GM12878 (cell line): ENCODE data around the gene TTLL3. TPM values are rescaled to one million over a fixed set of nuclear protein-coding genes. Genes with fewer than 3 reads are reported as not detected.

Source experiments
- ATAC-seq: fragments of 200-7000 bp; cut with Tn5 transposase; 3 replicates; pipeline ENCODE4 v1.9.1; 2020; ENCODE audit warnings: mild to moderate bottlenecking, moderate library complexity
- BruUV-seq: library from RNA; stranded (reverse); fragments of 400-500 nt; replicated peaks from 2 replicates; lab custom pipeline; 2021; lab: Mats Ljungman, UMichigan
- CTCF ChIA-PET: fragments of 300-600 bp; sonication (Branson Sonifier 250); formaldehyde crosslinking; extraction: SDS; loops from one replicate; lab custom pipeline; 2021; ENCODE audit warnings: inconsistent platforms; lab: Yijun Ruan, JAX
- POLR2A ChIA-PET: fragments of 350-600 bp; formaldehyde crosslinking; extraction: SDS; loops from one replicate; lab custom pipeline; 2021; ENCODE audit warnings: inconsistent platforms; lab: Charles Lee
- RAD21 ChIA-PET: fragments of 300-600 bp; sonication (Branson Sonifier 250); formaldehyde crosslinking; loops from one replicate; lab custom pipeline; 2023; ENCODE audit warnings: antibody characterized with exemption; ENCODE audit not compliant: unreplicated experiment; lab: Charles Lee
- SMC1A ChIA-PET: fragments of 300-600 bp; sonication (Branson Sonifier 250); formaldehyde crosslinking; loops from one replicate; lab custom pipeline; 2023; ENCODE audit not compliant: unreplicated experiment, uncharacterized antibody; lab: Charles Lee
- DNase-seq: peaks from one replicate; pipeline ENCODE4 v3.0.0-alpha.2; 2011; ENCODE audit warnings: low read depth, low spot score
- FAIRE-seq: peaks from 3 replicates; lab custom pipeline; 2011; peaks lifted over from hg19 to GRCh38; lab: Jason Lieb, UNC
- H2AFZ ChIP-seq: 2 replicates; pipeline ENCODE4 v1.6.0; 2011; ENCODE audit warnings: low read depth, low read length, control low read depth; ENCODE audit not compliant: control insufficient read depth
- H3K27ac ChIP-seq: 2 replicates; pipeline ENCODE4 v1.5.1; 2011; ENCODE audit warnings: control low read depth; ENCODE audit not compliant: control insufficient read depth, insufficient read depth
- H3K27me3 ChIP-seq, 2 experiments: replicated peaks in 1 of 2; 2 replicates each; pipeline versions ENCODE4 v1.6.0 to v1.6.1; 2011; ENCODE audit warnings: low read length in 1 of 2; ENCODE audit not compliant: control insufficient read depth in 2 of 2, insufficient read depth in 2 of 2
- H3K36me3 ChIP-seq, 2 experiments: 2 replicates each; pipeline ENCODE4 v1.5.1; 2011; ENCODE audit warnings: low read length in 1 of 2; ENCODE audit not compliant: control insufficient read depth in 2 of 2, insufficient read depth in 2 of 2
- H3K4me1 ChIP-seq: 2 replicates; pipeline ENCODE4 v1.6.1; 2011; ENCODE audit warnings: mild to moderate bottlenecking, low read length, moderate library complexity, mixed read lengths; ENCODE audit not compliant: control insufficient read depth, insufficient read depth
- H3K4me2 ChIP-seq: 2 replicates; pipeline ENCODE4 v1.6.0; 2011; ENCODE audit warnings: control low read depth; ENCODE audit not compliant: control insufficient read depth, insufficient read depth
- H3K4me3 ChIP-seq: fragments of 200-600 bp; sonication (generic); 2 replicates; pipeline ENCODE4 v1.5.1; 2016
- H3K79me2 ChIP-seq: 2 replicates; pipeline ENCODE4 v1.6.0; 2011; ENCODE audit warnings: low read length; ENCODE audit not compliant: control insufficient read depth, insufficient read depth
- H3K9ac ChIP-seq: 2 replicates; pipeline ENCODE4 v1.8.0; 2011; ENCODE audit warnings: low read length, control low read depth, mixed read lengths; ENCODE audit not compliant: control insufficient read depth, insufficient read depth
- H3K9me3 ChIP-seq: replicated peaks from 3 replicates; pipeline ENCODE4 v1.5.1; 2011; ENCODE audit warnings: mild to moderate bottlenecking, low read length; ENCODE audit not compliant: control insufficient read depth, insufficient read depth
- H4K20me1 ChIP-seq: 2 replicates; pipeline ENCODE4 v1.6.0; 2011; ENCODE audit not compliant: control insufficient read depth, insufficient read depth
- BCL11A ChIP-seq: IDR thresholded peaks from 2 replicates; pipeline ENCODE4 v1.6.1; 2011; ENCODE audit warnings: low read depth, low read length
- BMI1 ChIP-seq: fragments of 450-650 bp; IDR thresholded peaks from 2 replicates; pipeline ENCODE4 v1.6.1; 2016; ENCODE audit warnings: mild to moderate bottlenecking, moderate library complexity, borderline replicate concordance
- CBFB ChIP-seq: IDR thresholded peaks from 2 replicates; pipeline ENCODE4 v1.6.1; 2016; ENCODE audit warnings: antibody characterized with exemption, low read depth
- EED ChIP-seq: sonication (generic); IDR thresholded peaks from 2 replicates; pipeline ENCODE4 v1.6.1; 2016; ENCODE audit warnings: antibody characterized with exemption, low read depth
- HDAC2 ChIP-seq: fragments of 200-600 bp; sonication (generic); IDR thresholded peaks from 2 replicates; pipeline ENCODE4 v1.6.1; 2017
- NFIC ChIP-seq: IDR thresholded peaks from 2 replicates; pipeline ENCODE4 v1.6.1; 2012; ENCODE audit warnings: low read depth, mild to moderate bottlenecking, inconsistent platforms, low read length, moderate library complexity
- NFXL1 ChIP-seq: fragments of 450-650 bp; IDR thresholded peaks from 2 replicates; pipeline ENCODE4 v1.6.1; 2017; ENCODE audit warnings: antibody characterized with exemption, mild to moderate bottlenecking, borderline replicate concordance
- NFYB ChIP-seq: IDR thresholded peaks from 2 replicates; pipeline ENCODE4 v1.6.1; 2011; ENCODE audit warnings: low read depth, mild to moderate bottlenecking, low read length, improper control_type of control experiment, moderate library complexity; ENCODE audit not compliant: insufficient read depth
- PAX5 ChIP-seq: IDR thresholded peaks from 2 replicates; pipeline ENCODE4 v1.6.1; 2011; ENCODE audit warnings: low read depth, low read length, borderline replicate concordance
- POLR2A ChIP-seq: IDR thresholded peaks from 2 replicates; pipeline ENCODE4 v1.6.1; 2011; ENCODE audit warnings: low read depth, mild to moderate bottlenecking, low read length
- RCOR1 ChIP-seq: conservative IDR thresholded peaks from 2 replicates; pipeline ENCODE4 v1.6.1; 2012; ENCODE audit warnings: low read depth, low read length, improper control_type of control experiment
- RELA ChIP-seq: fragments of 450-650 bp; IDR thresholded peaks from 2 replicates; pipeline ENCODE4 v1.8.0; 2014; ENCODE audit warnings: borderline replicate concordance; ENCODE audit not compliant: partially characterized antibody
- SMARCA5 ChIP-seq: fragments of 450-650 bp; IDR thresholded peaks from 2 replicates; pipeline ENCODE4 v1.6.1; 2017; ENCODE audit warnings: mild to moderate bottlenecking
- SPI1 ChIP-seq: IDR thresholded peaks from 2 replicates; pipeline ENCODE4 v1.6.1; 2011; ENCODE audit warnings: low read depth, mild to moderate bottlenecking, low read length, moderate library complexity, borderline replicate concordance; ENCODE audit not compliant: insufficient read depth
- TARDBP ChIP-seq: IDR thresholded peaks from 2 replicates; pipeline ENCODE4 v1.6.1; 2016; ENCODE audit warnings: borderline replicate concordance
- ZNF207 ChIP-seq: fragments of 450-650 bp; IDR thresholded peaks from 2 replicates; pipeline ENCODE4 v1.6.1; 2014; ENCODE audit warnings: antibody characterized with exemption, mild to moderate bottlenecking, borderline replicate concordance
- WGBS: methylation state at CpG from one replicate; pipeline ENCODE4 v1.1.6; 2016; ENCODE audit warnings: low lambda C conversion rate; ENCODE audit not compliant: insufficient replicate concordance, insufficient coverage; ENCODE audit errors: missing lambda C conversion rate; 5-methylcytosine and 5-hydroxymethylcytosine counted together
- in situ Hi-C: fragments of 300-500 bp; cut with MboI; formaldehyde crosslinking; loops from 9 replicates; pipeline ENCODE4 v1.14.3; 2018; ENCODE audit warnings: mixed read lengths
- intact Hi-C: fragments of 100-400 bp; cut with micrococcal nuclease; formaldehyde crosslinking; loops from one replicate; pipeline ENCODE4 v1.14.2; 2022; ENCODE audit not compliant: unreplicated experiment
- polyA plus RNA-seq, 11 experiments: library from polyadenylated mRNA; depleted of rRNA in 4 of 11; unstranded in 6 of 11; stranded (reverse) in 5 of 11; fragments of >200 nt; fragmentation: Nextera tagmentation in 4 of 11; fragmentation: Illumina TruSeq in 1 of 11; extraction: Ambion mirVana in 4 of 11; extraction: Trizol in 1 of 11; gene quantifications; 1 replicate in 1 of 11; 2 replicates in 10 of 11; pipeline versions ENCODE4 v1.2.1 to v1.2.3, GENCODE V29; 2011 to 2016; ENCODE audit warnings: inconsistent platforms in 2 of 11, missing spikeins in 2 of 11, low read depth in 1 of 11
- total RNA-seq, 4 experiments: library from RNA; depleted of rRNA in 3 of 4; stranded (reverse); fragments of >200 nt in 3 of 4; fragmentation: Illumina TruSeq in 1 of 4; extraction: Trizol in 1 of 4; gene quantifications; 2 replicates each; pipeline versions ENCODE4 v1.2.1 to v1.2.3, GENCODE V29; 2013 to 2021
- TF ChIP-seq, protein P1 (sequence below): fragments of 450-650 bp; IDR thresholded peaks from 2 replicates; pipeline ENCODE4 v1.6.1; 2016; ENCODE audit warnings: mild to moderate bottlenecking
- TF ChIP-seq, protein P2 (sequence below): IDR thresholded peaks from 2 replicates; pipeline ENCODE4 v1.6.1; 2011; ENCODE audit warnings: borderline replicate concordance, low read depth, mild to moderate bottlenecking, moderate library complexity, low read length; ENCODE audit not compliant: insufficient read depth, poor library complexity, severe bottlenecking
- TF ChIP-seq, protein P3 (sequence below): fragments of 450-650 bp; IDR thresholded peaks from 2 replicates; pipeline ENCODE4 v1.6.1; 2017; ENCODE audit warnings: borderline replicate concordance
- TF ChIP-seq, protein P4 (sequence below): fragments of 450-650 bp; IDR thresholded peaks from 2 replicates; pipeline ENCODE4 v1.6.1; 2014; ENCODE audit warnings: mild to moderate bottlenecking

The TTLL3 gene
- total and polyA plus RNA-seq, 10 of the 15 experiments (the other 5 are each of a cell fraction or from before 2014, with no cell fraction given), result 4.2 to 51.3 (median 18.9) TPM

DNA sequence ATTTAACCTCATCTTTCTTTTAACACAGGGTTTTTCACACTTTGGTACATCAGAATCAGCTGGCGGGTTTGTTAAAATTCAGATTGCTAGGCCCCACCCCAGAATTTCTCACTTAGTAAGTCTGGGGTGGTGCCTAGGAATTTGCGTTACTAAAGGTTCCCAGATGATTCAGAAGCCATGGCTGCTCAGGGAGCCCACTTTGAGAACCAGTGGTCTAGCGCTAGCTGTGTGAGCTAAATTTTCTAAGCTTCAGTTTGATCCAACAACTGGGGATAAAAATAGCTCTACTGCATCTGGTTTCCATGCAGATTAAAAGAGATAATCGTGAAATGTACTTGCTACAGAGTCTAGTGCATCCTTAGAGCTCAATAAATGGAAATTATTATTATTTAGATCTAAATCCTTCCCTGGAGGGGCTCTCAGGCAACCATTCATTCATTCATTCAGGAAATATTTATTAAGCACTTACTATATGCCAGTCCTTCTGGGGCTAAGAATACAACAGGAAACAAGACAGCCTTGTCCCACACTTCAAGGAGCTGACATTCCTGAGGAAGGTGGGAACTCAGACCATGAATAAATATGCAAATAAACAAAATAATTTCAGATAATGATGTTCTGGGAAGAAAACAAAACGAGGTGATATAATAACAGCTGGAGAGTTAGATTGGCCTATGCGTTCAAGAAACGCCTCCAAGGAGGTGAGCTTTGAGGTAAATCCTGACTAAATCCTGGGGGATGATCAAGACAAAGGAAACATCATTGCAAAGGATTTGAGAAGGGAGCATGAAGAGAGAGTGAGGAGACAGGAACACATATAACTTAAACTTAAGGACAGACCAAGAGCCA, 73.9 kb downstream of the TTLL3 start:
- intact Hi-C loops, result no loop called here
- POLR2A ChIA-PET, result interaction anchor here (0.5 to 1.2 kb wide), 2 partner anchors 45 to 489 kb away, joined by 3 read pairs; no protein-coding TSS in a partner anchor
- Histone ChIP-seq H3K4me1 (peaks cover 5% of the 10 kb centered on the region), H4K20me1 (no peaks in the 10 kb centered on the region), H3K4me2 (no peak overlapping the region), H3K79me2 (no peaks in the 10 kb centered on the region), H3K9ac (no peak overlapping the region), H3K9me3 (no peaks in the 10 kb centered on the region), H3K27ac (no peak overlapping the region), H3K36me3 (no peaks in the 10 kb centered on the region), H2AFZ (no peak overlapping the region), H3K27me3 (no peaks in the 10 kb centered on the region), H3K4me3 (no peak overlapping the region)
- TF ChIP-seq SPI1, result no peak
- TF ChIP-seq, protein P1, sequence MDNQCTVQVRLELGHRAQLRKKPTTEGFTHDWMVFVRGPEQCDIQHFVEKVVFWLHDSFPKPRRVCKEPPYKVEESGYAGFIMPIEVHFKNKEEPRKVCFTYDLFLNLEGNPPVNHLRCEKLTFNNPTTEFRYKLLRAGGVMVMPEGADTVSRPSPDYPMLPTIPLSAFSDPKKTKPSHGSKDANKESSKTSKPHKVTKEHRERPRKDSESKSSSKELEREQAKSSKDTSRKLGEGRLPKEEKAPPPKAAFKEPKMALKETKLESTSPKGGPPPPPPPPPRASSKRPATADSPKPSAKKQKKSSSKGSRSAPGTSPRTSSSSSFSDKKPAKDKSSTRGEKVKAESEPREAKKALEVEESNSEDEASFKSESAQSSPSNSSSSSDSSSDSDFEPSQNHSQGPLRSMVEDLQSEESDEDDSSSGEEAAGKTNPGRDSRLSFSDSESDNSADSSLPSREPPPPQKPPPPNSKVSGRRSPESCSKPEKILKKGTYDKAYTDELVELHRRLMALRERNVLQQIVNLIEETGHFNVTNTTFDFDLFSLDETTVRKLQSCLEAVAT, result no peak
- TF ChIP-seq NFIC, result no peak
- TF ChIP-seq, protein P2, sequence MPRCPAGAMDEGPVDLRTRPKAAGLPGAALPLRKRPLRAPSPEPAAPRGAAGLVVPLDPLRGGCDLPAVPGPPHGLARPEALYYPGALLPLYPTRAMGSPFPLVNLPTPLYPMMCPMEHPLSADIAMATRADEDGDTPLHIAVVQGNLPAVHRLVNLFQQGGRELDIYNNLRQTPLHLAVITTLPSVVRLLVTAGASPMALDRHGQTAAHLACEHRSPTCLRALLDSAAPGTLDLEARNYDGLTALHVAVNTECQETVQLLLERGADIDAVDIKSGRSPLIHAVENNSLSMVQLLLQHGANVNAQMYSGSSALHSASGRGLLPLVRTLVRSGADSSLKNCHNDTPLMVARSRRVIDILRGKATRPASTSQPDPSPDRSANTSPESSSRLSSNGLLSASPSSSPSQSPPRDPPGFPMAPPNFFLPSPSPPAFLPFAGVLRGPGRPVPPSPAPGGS, result no peak
- TF ChIP-seq NFYB, result no peak
- TF ChIP-seq, protein P3, sequence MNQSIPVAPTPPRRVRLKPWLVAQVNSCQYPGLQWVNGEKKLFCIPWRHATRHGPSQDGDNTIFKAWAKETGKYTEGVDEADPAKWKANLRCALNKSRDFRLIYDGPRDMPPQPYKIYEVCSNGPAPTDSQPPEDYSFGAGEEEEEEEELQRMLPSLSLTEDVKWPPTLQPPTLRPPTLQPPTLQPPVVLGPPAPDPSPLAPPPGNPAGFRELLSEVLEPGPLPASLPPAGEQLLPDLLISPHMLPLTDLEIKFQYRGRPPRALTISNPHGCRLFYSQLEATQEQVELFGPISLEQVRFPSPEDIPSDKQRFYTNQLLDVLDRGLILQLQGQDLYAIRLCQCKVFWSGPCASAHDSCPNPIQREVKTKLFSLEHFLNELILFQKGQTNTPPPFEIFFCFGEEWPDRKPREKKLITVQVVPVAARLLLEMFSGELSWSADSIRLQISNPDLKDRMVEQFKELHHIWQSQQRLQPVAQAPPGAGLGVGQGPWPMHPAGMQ, result no peak
- no peak for TF ChIP-seq RELA
- no peak for TF ChIP-seq TARDBP
- TF ChIP-seq BMI1, result no peak
- TF ChIP-seq ZNF207, result no peak
- no peak for TF ChIP-seq BCL11A
- TF ChIP-seq RCOR1, result no peak
- no peak for TF ChIP-seq EED
- TF ChIP-seq CBFB, result no peak
- TF ChIP-seq, protein P4, sequence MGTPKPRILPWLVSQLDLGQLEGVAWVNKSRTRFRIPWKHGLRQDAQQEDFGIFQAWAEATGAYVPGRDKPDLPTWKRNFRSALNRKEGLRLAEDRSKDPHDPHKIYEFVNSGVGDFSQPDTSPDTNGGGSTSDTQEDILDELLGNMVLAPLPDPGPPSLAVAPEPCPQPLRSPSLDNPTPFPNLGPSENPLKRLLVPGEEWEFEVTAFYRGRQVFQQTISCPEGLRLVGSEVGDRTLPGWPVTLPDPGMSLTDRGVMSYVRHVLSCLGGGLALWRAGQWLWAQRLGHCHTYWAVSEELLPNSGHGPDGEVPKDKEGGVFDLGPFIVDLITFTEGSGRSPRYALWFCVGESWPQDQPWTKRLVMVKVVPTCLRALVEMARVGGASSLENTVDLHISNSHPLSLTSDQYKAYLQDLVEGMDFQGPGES, result no peak
- TF ChIP-seq SMARCA5, result no peak
- no peak for TF ChIP-seq PAX5
- no peak for TF ChIP-seq NFXL1
- no peak for TF ChIP-seq POLR2A
- no peak for TF ChIP-seq HDAC2
- no TSS peak for BruUV-seq
- no peak for DNase-seq
- CTCF ChIA-PET, result interaction anchor here (0.9 to 2.0 kb wide), 3 partner anchors 13 to 70 kb away, joined by 3 to 7 read pairs (median 3); no protein-coding TSS in a partner anchor
- WGBS, result 49% methylated on average over 7 of the region's 7 CpGs
- ATAC-seq, result no peak
- RAD21 ChIA-PET, result interaction anchor here (0.5 kb wide), 1 partner anchor 136 kb away, joined by 3 read pairs; no protein-coding TSS in a partner anchor
- no peak for FAIRE-seq
- SMC1A ChIA-PET, result interaction anchor here (0.8 to 1.9 kb wide), 3 partner anchors 39 to 92 kb away, joined by 3 to 5 read pairs (median 3); no protein-coding TSS in a partner anchor
- in situ Hi-C loops, result no loop called here
